GM18520 (cell line): ENCODE data around the gene NSL1.
"Not testable (repeated sequence)": the region's sequence is repeated elsewhere in the genome, so short reads cannot be mapped to it uniquely, and the experiment has no call there.

Source experiments
- ATAC-seq: cut with Tn5 transposase; IDR thresholded peaks from one replicate; pipeline ENCODE4 v1.9.1; 2021; ENCODE audit not compliant: unreplicated experiment

Gene NSL1

DNA sequence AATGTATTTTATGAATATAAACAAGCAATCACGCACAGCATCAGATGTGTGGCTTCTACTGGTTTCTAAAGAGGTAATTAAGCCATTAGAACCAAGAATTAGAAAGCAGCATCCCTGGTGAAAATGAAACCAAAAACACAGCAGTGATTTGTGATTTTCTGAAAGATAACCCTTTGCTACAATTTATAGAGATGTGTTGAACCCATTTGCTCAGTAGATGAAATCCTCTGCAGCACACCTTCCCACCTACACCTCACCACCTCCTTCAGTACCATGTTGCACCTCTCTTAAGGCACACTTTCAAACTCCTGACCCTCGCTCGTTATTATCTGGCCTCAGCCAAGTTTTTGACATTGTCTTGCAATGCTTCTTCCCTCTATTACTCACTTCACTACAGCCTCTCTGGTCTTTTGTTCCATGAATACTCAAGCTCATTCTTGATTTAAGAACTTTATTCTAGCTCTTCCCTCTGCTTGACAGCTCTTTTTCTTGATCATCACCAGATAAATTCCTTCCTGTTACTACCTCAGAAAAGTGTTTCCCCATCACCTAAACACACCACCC is 38.6 kb downstream of the NSL1 start:
- ATAC-seq = no peak

DNA sequence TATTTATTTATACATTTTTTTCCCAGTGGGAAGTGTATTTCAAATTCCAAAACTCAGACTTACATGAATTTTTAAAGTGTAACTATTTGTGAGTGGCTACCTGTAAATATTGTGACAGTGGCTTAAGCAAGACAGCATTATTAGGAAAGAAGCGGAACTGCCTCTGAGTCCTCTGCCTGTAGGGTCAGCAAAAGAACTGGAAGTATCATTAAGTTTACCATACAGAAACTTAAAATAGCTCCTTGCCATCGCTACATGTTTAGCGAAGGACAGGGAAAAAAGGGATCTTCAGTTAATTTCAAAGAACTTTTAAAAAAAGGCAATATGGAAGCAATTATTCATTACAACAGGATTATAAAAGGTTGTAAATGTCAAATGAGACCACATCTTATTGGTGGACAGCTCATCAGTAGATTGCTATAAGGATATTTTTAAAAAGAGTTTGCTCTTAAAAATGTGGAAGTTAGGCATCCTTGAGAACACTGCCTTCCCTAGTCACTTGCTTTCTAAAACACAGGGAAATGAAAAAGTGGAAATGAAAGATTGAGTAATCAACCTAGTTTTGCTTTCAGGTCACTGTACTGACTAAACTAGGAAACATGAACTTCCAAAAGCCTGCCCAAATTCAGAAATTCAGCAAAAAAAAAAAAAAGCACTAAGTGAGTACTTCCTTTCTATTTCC is 39.2 kb downstream of the NSL1 start:
- no peak for ATAC-seq

DNA sequence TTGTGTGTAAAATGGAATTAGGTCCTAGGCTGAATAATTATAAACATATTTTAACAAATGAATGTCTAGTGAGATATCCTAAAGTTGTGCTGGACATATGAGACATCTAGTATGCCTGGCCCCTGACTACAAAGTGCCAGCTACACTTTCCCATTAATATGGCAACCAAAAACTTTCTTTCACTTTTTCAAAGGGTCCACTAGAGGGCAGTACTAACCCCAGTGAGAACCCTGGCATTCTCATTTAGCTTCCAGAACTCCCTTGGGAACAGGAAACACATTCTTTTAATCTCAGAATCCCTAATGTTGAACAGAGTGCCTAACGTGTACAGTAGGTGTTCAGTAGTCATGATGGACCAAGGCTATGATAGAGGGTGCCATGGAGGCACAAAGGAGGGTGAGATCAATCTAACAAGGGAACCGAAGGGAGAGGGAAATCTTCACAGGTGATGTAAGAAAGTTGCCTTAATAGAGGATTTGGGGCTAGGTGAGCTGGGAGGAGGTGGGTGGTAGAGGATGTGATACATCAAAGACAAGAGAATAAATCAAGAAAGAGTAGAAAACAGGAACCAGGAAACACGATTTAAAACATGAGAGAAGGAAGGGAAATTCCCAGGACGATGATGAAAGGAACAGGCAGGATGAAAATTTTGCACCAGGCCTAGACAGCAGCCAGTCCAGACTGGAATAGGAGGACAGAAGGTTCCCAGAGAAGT is 41.6 kb downstream of the NSL1 start:
- ATAC-seq = no peak

DNA sequence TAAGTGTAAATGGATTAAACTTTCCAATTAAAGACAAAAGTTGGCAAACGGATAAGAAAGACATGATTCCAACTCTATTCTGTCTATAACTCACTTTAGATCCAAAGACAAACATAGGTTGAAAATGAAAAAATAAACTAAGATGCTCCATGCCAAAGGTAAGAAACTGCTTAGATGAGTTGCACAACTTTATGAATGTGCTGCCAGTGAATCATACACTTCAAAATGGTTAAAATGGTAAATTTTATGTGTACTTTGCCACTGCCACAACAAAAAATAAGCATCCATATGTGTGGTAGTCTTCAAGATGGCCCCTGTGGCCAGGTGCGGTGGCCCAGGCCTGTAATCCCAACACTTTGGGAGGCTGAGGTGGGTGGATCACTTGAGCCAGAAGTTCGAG is 45.0 kb downstream of the NSL1 start:
- no peak for ATAC-seq

DNA sequence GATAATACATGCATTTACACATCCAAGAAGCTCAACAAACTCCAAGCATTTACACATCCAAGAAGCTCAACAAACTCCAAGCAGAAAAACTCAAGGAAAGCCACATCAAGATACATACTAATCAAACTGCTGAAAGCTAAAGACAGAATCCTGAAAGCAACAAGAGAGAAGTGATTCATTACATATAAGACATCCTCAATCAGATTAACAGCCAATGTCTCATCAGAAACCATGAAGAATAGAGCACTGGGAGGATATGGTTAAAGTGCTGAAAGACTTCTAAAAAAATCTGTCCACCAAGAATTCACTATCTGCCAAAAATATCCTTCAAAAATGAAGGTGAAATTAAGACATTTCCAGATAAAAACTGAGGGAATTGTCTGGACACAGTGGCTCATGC is 46.3 kb downstream of the NSL1 start:
- ATAC-seq = no peak

GRCh38 chr1:212743901-212744475 is 47.6 kb downstream of the NSL1 start:
- ATAC-seq = no peak

DNA sequence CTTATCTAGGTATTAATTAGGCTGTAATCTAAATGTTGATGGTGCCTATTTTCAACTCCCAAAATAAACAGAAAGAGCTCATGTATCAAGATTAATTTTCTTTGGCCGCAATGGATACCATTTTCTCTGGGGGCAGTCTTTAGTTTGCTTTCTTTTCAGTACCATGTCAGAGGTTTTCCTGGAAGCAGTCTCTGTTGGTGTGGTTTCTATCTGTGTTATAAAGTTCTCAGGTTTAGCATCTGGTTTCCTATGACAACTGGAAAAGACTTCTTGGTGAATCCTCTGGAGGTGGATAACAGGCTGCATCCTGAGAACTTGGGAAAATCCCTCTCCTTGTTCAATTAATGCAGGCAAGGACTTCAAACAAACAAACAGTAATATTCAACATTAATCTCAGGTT is 53.2 kb downstream of the NSL1 start:
- no peak for ATAC-seq

GRCh38 chr1:212737559-212737958 is 54.0 kb downstream of the NSL1 start:
- ATAC-seq = no peak

DNA sequence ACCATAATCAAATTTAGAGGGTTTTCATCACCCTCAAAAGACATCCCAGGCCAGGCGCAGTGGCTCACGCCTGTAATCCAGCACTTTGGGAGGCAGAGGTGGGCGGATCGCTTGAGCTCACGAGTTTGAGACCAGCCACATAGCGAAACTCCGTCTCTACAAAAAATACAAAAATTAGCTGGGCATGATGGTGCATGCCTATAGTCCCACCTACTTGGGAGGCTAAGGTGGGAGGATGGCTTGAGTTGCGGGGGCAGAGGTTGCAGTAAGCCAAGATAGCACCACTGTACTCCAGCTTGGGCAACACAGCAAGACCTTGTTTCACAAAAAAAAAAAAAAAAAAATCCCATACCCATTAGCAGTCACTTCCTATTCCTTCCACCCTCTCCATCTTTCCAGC is 58.5 kb downstream of the NSL1 start:
- ATAC-seq = no peak

GRCh38 chr1:212731630-212732029 is 59.9 kb downstream of the NSL1 start:
- ATAC-seq = no peak

GRCh38 chr1:212728606-212729005 is 63.0 kb downstream of the NSL1 start:
- ATAC-seq = no peak

DNA sequence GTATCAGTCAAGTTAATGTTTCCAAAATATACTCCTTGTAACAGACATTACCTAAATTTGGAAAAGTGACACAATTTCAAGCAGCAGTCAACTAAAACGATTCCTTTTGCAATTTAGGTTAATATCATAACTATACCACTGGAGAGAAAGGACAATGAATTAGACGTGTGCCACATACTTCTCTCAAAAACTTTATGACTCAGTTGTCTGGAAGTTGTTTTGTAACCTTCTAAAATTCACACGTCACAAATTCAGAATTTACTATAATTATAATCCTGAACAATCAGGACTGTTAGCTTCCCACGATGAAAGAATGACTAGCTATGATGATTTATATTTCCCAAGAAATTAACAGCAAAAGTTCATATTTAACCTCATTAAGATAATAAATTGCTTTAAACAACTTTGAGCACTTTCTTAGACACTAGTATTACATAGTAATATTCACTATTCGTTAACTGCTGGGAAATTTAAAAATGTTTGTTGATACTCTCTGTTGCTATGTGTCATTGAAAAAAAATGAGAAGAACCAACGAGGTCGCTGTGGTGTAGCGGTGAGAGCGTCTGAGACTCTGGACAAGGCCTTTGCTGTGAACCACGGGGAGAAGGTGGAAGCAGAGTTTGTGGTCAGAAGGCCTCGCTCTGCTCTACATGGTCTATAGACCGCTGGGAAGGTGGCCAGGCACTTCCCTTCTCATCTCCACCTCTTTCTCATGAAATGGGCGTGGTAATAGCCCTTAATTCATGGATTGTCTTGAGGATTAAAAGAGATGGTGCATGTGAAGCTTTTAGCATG is 64.0 kb downstream of the NSL1 start:
- no peak for ATAC-seq

GRCh38 chr1:212724679-212725078 is 66.9 kb downstream of the NSL1 start:
- not testable (repeated sequence) for ATAC-seq

DNA sequence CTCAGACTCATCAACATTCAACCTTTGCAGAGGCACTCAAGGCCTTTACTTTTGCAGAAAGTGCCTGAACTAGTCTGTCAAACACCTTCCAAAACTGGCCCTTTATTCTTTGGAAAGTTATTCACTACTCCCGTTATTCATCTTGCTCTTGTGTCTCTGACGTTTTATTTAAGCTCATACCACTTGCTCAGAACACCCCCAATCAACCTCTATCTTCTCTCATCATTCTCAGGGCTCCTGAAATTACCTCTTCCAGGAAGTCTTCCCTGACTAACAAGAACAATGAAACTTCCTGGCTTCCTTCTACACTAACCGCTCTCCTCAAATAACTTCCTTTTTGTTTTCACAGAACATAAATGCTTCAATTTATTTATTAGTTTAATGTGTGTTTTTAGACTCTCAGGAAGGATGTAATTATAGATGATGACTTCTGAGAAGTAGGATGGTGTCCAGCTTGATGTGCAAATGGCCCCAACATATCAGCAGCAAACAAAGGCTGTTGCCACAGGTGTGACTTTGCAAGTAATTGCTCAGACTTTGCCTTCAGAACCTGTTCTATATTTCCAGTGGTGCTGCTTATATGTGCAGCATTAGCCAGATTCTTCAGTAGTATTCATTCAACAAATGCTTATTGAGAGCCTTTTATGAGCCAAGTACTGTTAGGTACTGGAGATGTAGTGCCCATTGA is 69.2 kb downstream of the NSL1 start:
- no peak for ATAC-seq

DNA sequence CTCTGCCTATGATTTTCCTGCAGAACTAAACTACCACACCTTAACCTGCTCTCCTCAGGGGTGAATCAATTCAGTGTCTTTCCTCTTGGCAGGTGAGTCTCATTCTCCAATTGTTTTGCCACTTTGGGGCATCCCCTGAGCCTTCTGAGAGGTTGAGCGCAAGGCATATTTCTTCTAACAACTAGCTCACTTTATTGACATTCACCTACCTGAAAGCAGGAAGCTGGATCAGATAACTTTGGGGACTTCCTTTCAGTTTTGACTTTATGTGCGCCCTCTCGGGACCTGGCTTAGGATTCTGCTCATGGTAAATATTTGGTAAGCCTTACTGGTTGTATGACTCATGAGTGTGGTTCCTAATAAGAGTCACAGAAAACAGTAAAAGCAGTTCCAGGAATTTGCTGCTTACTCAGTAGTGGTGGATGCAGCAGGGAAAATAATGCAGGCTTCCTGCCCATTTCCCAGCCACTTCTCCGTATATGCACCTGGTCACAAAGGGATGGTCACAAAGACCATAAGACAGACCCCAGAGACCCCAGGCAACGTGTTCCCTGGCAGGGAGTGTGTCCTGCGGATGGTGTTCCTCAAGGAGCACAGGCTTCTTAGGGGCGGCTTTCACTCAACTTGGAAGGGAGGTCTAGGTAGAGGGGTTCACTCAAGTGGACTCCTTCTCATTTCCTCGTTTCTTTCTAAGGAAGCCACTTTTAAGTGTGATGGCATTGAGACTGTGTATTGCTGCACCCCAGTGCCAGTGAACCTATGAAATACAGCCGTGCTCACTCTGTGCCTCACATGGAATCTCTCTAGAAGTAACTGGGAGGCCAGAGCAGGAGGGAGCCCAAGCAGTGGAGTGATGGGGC is 70.0 kb downstream of the NSL1 start:
- no peak for ATAC-seq

GRCh38 chr1:212719633-212720032 is 71.9 kb downstream of the NSL1 start:
- no peak for ATAC-seq

GRCh38 chr1:212718499-212718898 is 73.1 kb downstream of the NSL1 start:
- ATAC-seq = no peak

- ATAC-seq = no peak
These were observed 75.4 kb downstream of the NSL1 start for GRCh38 chr1:212716161-212716560.

DNA sequence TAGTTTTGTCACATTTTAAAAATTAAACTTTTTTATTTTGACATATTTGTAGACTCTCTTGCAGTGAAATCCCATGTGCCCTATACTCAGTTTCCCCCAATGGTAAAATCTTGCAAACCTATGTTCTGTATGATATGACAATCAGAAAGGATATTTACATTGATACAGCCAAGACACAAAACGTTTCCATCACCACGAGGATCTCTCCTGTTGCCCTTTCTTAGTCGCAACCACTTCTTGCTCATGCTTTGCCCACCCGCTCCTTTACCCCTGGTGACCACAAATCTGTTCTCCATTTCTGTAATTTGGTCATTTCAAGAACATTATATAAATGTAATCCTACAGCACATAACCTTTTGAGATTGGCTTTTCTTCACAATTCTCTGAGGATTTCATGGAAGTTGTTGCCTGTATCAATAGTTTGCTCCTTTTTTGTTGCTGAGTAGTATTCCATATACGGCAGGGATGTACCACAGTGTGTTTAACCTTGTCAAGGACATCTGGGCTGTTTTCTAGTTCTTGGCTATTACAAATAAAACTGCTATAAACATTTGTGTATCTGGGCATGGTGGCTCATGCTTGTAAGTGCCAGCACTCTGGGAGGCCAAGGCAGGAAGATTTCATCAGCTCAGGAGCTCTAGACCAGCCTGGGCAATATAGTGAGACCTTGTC is 78.0 kb downstream of the NSL1 start:
- ATAC-seq = no peak
